ENCODE data around the gene ACP1.

GRCh38 chr2:254241-254640, 10.5 kb upstream of the ACP1 start:
- no peak for TF ChIP-seq CTCF (IDR thresholded peaks at IDR 0.05; ENCODE audit: low read depth, low read length, poor library complexity, severe bottlenecking)
- TF ChIP-seq EZH2phosphoT487 (IDR thresholded peaks at IDR 0.05; ENCODE audit: borderline replicate concordance, low read length) = no peak

All from DOHH2 (cell line).